ENCODE results near the gene TMEM234. TPM values are rescaled to one million over a fixed set of nuclear protein-coding genes. Genes with fewer than 3 reads are reported as not detected.
"Not testable (repeated sequence)": the region's sequence is repeated elsewhere in the genome, so short reads cannot be mapped to it uniquely, and the experiment has no call there.

TMEM234 gene
- total RNA-seq, 1 donor from 2014 or later: 27.9 TPM

- no peak for DNase-seq (ENCODE audit: extremely low spot score, unreplicated experiment)
- Mint-ChIP-seq H3K36me3 (ENCODE audit: unreplicated experiment) (no peaks in the 10 kb centered on the region), H3K4me3 (ENCODE audit: unreplicated experiment) (no peak overlapping the region), H3K9me3 (ENCODE audit: unreplicated experiment) (no peaks in the 10 kb centered on the region), H3K4me1 (ENCODE audit: unreplicated experiment) (peaks cover 13% of the 10 kb centered on the region), H3K27me3 (ENCODE audit: unreplicated experiment) (no peaks in the 10 kb centered on the region), H3K27ac (ENCODE audit: unreplicated experiment) (no peak overlapping the region)
- TF ChIP-seq CTCF (IDR thresholded peaks at IDR 0.05): no peak
Measured at GRCh38 chr1:32263744-32264143, 41.6 kb upstream of the TMEM234 start.

DNA sequence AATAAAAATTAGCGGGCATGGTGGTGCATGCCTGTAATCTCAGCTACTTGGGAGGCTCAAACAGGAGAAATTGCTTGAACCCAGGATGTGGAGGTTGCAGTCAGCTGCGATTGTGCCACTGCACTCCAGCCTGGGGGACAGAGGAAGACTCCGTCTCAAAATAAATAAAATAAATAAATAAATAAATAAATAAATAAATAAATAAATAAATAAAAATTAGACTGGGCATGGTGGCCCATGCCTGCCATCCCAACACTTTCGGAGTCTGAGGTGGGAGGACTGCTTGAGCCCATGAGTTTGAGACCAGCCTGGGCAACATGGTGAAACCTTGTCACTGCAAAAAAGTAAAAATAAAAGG lies 41.1 kb upstream of the TMEM234 start:
- not testable (repeated sequence) for DNase-seq (ENCODE audit: extremely low spot score, unreplicated experiment); H3K27me3 Mint-ChIP-seq (ENCODE audit: unreplicated experiment); H3K4me3 Mint-ChIP-seq (ENCODE audit: unreplicated experiment); H3K27ac Mint-ChIP-seq (ENCODE audit: unreplicated experiment); H3K36me3 Mint-ChIP-seq (ENCODE audit: unreplicated experiment); H3K9me3 Mint-ChIP-seq (ENCODE audit: unreplicated experiment)
- peaks cover 13% of the 10 kb centered on the region for H3K4me1 Mint-ChIP-seq (ENCODE audit: unreplicated experiment)

GRCh38 chr1:32257227-32257508 lies 35.0 kb upstream of the TMEM234 start:
- Mint-ChIP-seq H3K36me3 (ENCODE audit: unreplicated experiment) (no peaks in the 10 kb centered on the region), H3K4me1 (ENCODE audit: unreplicated experiment) (no peaks in the 10 kb centered on the region), H3K9me3 (ENCODE audit: unreplicated experiment) (no peaks in the 10 kb centered on the region), H3K27me3 (ENCODE audit: unreplicated experiment) (peaks cover 3% of the 10 kb centered on the region), H3K27ac (ENCODE audit: unreplicated experiment) (no peak overlapping the region), H3K4me3 (ENCODE audit: unreplicated experiment) (no peak overlapping the region)
- DNase-seq (ENCODE audit: extremely low spot score, unreplicated experiment): no peak
- TF ChIP-seq CTCF (IDR thresholded peaks at IDR 0.05): no peak

GRCh38 chr1:32256473-32257226 lies 34.5 kb upstream of the TMEM234 start:
- Mint-ChIP-seq H3K4me3 (ENCODE audit: unreplicated experiment) (no peak overlapping the region), H3K27ac (ENCODE audit: unreplicated experiment) (no peak overlapping the region), H3K36me3 (ENCODE audit: unreplicated experiment) (no peaks in the 10 kb centered on the region), H3K9me3 (ENCODE audit: unreplicated experiment) (no peaks in the 10 kb centered on the region), H3K27me3 (ENCODE audit: unreplicated experiment) (peaks cover 3% of the 10 kb centered on the region), H3K4me1 (ENCODE audit: unreplicated experiment) (no peaks in the 10 kb centered on the region)
- TF ChIP-seq CTCF (IDR thresholded peaks at IDR 0.05): no peak
- DNase-seq (ENCODE audit: extremely low spot score, unreplicated experiment): no peak

DNA sequence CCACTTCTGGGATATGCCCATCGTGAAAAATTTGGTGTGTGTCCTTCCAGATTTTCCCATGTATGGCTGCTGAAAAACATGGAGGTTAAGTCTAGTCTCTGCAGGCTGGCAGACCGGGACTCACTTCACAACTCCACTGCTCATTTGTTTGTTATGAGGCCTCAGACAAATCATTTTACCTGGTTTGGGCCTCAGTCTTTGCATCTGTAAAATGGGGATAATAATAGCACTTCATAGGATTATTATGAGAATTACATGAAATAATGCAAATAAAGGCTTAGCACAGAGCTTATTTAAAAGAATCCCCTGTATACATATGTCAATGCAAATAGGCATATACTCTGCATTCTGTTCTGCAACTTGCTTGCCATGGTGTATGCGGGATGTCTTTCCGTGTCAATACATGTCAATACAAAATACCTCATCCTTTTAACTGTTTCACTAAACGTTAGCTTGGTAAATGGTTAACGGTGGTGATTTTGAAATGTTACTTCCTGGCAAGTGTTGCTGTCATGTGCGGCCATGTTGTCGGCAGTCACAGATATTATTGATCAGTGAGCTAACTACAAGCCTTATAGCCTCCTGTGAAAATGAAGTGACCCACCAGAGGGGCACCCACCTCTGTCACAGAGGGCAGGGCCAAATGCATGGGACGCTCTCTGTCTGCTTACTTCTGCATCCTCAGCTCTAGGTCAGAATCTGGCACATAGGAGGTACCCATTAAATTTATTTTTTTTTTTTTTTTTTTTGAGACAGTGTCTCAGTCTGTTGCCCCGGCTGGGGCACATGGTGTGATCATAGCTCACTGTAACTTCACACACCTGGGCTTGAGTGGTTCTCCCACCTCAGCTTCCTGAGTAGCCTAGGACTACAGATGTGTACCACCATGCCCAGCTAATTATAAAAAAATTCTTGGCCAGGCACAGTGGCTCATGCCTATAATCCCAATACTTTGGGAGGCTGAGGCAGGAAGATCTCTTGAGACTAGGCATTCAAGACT lies 33.2 kb upstream of the TMEM234 start:
- peaks cover 3% of the 10 kb centered on the region for H3K27me3 Mint-ChIP-seq (ENCODE audit: unreplicated experiment)
- H3K4me1 Mint-ChIP-seq (ENCODE audit: unreplicated experiment): peaks cover under 1% of the 10 kb centered on the region

More for the DNA sequence above, 33.2 kb upstream of the TMEM234 start:
- Mint-ChIP-seq H3K4me3 (ENCODE audit: unreplicated experiment) (no peak overlapping the region), H3K27ac (ENCODE audit: unreplicated experiment) (no peak overlapping the region), H3K9me3 (ENCODE audit: unreplicated experiment) (no peaks in the 10 kb centered on the region), H3K36me3 (ENCODE audit: unreplicated experiment) (no peaks in the 10 kb centered on the region)
- no peak for DNase-seq (ENCODE audit: extremely low spot score, unreplicated experiment)
- TF ChIP-seq CTCF (IDR thresholded peaks at IDR 0.05): no peak

All from osteocyte (in vitro differentiated cells).